Liver (tissue), 9 donors: ENCODE results near the gene HDAC9. TPM values are rescaled to one million over a fixed set of nuclear protein-coding genes. Genes with fewer than 3 reads are reported as not detected.

Experiments
- DNase-seq: peaks from one replicate; pipeline ENCODE4 v3.0.0-alpha.2; 2017; ENCODE audit warnings: low spot score
- H3K27ac ChIP-seq, 2 donors: one replicate each; pipeline ENCODE4 v1.7.0; 2013; ENCODE audit warnings: inconsistent platforms in 2 of 2, low read length in 2 of 2, control low read depth in 1 of 2, low read depth in 1 of 2, mild to moderate bottlenecking in 1 of 2
- H3K27me3 ChIP-seq, 4 donors: one replicate each; pipeline versions ENCODE4 v1.6.1 to v1.7.0; 2013; ENCODE audit warnings: low read length in 3 of 4, inconsistent platforms in 1 of 4, mild to moderate bottlenecking in 1 of 4, moderate library complexity in 1 of 4; ENCODE audit not compliant: control insufficient read depth in 4 of 4, insufficient read depth in 4 of 4
- H3K36me3 ChIP-seq, 4 donors: one replicate each; pipeline versions ENCODE4 v1.6.1 to v1.7.0; 2013; ENCODE audit warnings: low read length in 3 of 4, mild to moderate bottlenecking in 3 of 4, low read depth in 1 of 4, moderate library complexity in 1 of 4; ENCODE audit not compliant: control insufficient read depth in 4 of 4, insufficient read depth in 3 of 4
- H3K4me1 ChIP-seq, 4 donors: one replicate each; pipeline versions ENCODE4 v1.6.1 to v1.7.0; 2013; ENCODE audit warnings: low read length in 3 of 4, mild to moderate bottlenecking in 3 of 4, moderate library complexity in 1 of 4; ENCODE audit not compliant: control insufficient read depth in 4 of 4, insufficient read depth in 4 of 4
- H3K4me3 ChIP-seq, 3 donors: one replicate each; pipeline versions ENCODE4 v1.6.1 to v1.7.0; 2013; ENCODE audit warnings: low read length in 3 of 3, control low read depth in 1 of 3, low read depth in 1 of 3, mild to moderate bottlenecking in 1 of 3
- H3K9ac ChIP-seq, 2 donors: one replicate each; pipeline ENCODE4 v1.7.0; 2013; ENCODE audit warnings: low read length in 2 of 2, mild to moderate bottlenecking in 2 of 2, moderate library complexity in 2 of 2, control low read depth in 1 of 2, low read depth in 1 of 2
- H3K9me3 ChIP-seq, 4 donors: one replicate each; pipeline versions ENCODE4 v1.6.1 to v1.7.0; 2013; ENCODE audit warnings: low read length in 3 of 4; ENCODE audit not compliant: control insufficient read depth in 4 of 4
- EGR1 ChIP-seq, 2 donors: IDR thresholded peaks; 2 replicates each; pipeline ENCODE4 v1.6.1; 2016 to 2018; ENCODE audit warnings: antibody characterized with exemption in 2 of 2, low read depth in 2 of 2
- GABPA ChIP-seq, 2 donors: IDR thresholded peaks in 1 of 2; conservative IDR thresholded peaks in 1 of 2; 2 replicates each; pipeline ENCODE4 v1.6.1; 2016; ENCODE audit warnings: antibody characterized with exemption in 2 of 2, mild to moderate bottlenecking in 1 of 2, moderate library complexity in 1 of 2
- HNF4G ChIP-seq: IDR thresholded peaks from 2 replicates; pipeline ENCODE4 v1.6.1; 2016; ENCODE audit warnings: antibody characterized with exemption
- JUND ChIP-seq, 2 donors: IDR thresholded peaks; 2 replicates each; pipeline ENCODE4 v1.6.1; 2016; ENCODE audit warnings: antibody characterized with exemption in 2 of 2
- RAD21 ChIP-seq, 2 donors: IDR thresholded peaks; 2 replicates each; pipeline ENCODE4 v1.6.1; 2016; ENCODE audit warnings: antibody characterized with exemption in 2 of 2, mild to moderate bottlenecking in 2 of 2
- RXRA ChIP-seq, 2 donors: IDR thresholded peaks; 2 replicates each; pipeline ENCODE4 v1.6.1; 2017 to 2018; ENCODE audit warnings: antibody characterized with exemption in 2 of 2, mild to moderate bottlenecking in 1 of 2
- SP1 ChIP-seq: IDR thresholded peaks from 2 replicates; pipeline ENCODE4 v1.6.1; 2018; ENCODE audit warnings: antibody characterized with exemption, mild to moderate bottlenecking
- TAF1 ChIP-seq: conservative IDR thresholded peaks from 2 replicates; pipeline ENCODE4 v1.6.1; 2016; ENCODE audit warnings: antibody characterized with exemption, mild to moderate bottlenecking
- WGBS: extraction: QIAGEN DNeasy Blood & Tissue Kit; methylation state at CpG from one replicate; pipeline ENCODE4 v1.1.7; 2013; 5-methylcytosine and 5-hydroxymethylcytosine counted together
- polyA plus RNA-seq, 2 donors: library from polyadenylated mRNA; stranded (reverse) in 1 of 2; unstranded in 1 of 2; fragments of 200-250 nt in 1 of 2; fragments of >200 nt in 1 of 2; fragmentation: Nextera tagmentation in 1 of 2; extraction: Ambion mirVana in 1 of 2; gene quantifications; one replicate each; pipeline versions ENCODE4 v1.2.1 to v1.2.3, GENCODE V29; 2013 to 2015
- total RNA-seq, 2 donors: library from RNA; depleted of rRNA; stranded (reverse); fragments of >200 nt; gene quantifications; one replicate each; pipeline ENCODE4 v1.2.3, GENCODE V29; 2014
- TF ChIP-seq, protein P1 (sequence below): fragments of 150-350 bp; IDR thresholded peaks from 2 replicates; pipeline ENCODE4 v1.5.1; 2017; ENCODE audit warnings: improper control_type of control experiment, low read depth, low read length; ENCODE audit not compliant: missing input control
- TF ChIP-seq, protein P2 (sequence below): IDR thresholded peaks from 2 replicates; pipeline ENCODE4 v1.6.1; 2016; ENCODE audit warnings: antibody characterized with exemption
- donor health status: healthy.
- donor health status: healthy.
- donor health status: healthy.
- donor health status: healthy.
- donor health status: healthy.

Gene HDAC9
- total and polyA plus RNA-seq, 4 donors = 1.0 to 10.1 (median 2.3) TPM

DNA sequence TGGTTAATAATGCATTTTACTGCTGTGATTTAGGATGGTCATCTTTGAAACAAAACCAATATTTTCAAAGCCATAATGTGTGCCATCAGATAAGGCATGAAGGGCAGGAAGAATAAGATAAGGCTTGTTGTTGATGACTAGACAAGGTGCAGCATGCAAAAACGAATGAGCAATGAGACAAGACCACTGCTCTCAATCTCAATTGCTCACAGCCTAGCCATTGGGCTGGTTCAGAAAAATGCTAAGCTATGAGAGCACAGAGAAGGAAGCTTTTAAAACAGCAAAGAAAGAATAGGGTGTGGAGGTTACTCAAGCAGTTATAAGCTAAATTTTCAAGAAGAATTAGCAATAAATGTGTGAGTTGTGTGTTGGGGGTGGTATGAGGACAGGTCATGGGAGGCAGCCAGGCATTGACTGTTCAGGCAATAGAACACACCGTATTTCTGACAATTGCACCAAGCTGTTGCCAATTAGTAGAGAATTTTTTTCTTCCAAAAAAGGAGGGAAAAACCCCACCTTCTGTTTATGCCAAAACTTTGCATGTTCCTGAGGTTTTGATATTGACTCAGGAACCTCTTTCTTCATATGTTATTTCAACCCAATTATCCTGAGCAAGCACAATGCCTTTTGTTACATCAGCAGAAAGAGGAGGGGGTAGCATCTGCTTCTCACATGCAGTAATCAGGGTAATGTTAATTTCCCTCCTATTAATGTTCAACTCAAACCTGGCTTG, 276.5 kb downstream of the HDAC9 start (continued):
- TF ChIP-seq, protein P1, sequence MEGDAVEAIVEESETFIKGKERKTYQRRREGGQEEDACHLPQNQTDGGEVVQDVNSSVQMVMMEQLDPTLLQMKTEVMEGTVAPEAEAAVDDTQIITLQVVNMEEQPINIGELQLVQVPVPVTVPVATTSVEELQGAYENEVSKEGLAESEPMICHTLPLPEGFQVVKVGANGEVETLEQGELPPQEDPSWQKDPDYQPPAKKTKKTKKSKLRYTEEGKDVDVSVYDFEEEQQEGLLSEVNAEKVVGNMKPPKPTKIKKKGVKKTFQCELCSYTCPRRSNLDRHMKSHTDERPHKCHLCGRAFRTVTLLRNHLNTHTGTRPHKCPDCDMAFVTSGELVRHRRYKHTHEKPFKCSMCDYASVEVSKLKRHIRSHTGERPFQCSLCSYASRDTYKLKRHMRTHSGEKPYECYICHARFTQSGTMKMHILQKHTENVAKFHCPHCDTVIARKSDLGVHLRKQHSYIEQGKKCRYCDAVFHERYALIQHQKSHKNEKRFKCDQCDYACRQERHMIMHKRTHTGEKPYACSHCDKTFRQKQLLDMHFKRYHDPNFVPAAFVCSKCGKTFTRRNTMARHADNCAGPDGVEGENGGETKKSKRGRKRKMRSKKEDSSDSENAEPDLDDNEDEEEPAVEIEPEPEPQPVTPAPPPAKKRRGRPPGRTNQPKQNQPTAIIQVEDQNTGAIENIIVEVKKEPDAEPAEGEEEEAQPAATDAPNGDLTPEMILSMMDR = no peak

DNA sequence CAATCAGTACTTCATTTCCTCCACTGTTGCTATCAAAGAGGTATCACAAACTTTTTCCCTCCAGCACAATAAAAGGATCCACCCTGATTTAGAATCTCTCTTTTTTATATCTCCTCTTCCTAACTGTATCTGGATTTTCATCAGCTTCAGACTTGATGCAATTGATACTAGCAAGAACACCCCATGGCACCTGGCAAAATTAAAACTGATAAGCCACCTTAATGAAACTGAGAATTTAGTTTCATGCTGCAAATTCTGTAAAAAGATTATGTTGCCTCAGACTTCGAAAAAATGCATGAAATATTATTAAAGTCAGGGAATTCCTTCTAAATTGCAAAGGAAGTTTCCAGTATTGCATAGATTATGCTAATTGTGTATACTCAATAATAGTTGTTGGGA, 277.0 kb downstream of the HDAC9 start:
- Histone ChIP-seq H3K9me3 (no peaks in the 10 kb centered on the region), H3K27ac (no peak overlapping the region), H3K4me3 (no peak overlapping the region), H3K36me3 (no peaks in the 10 kb centered on the region), H3K9ac (no peak overlapping the region), H3K27me3 (no peaks in the 10 kb centered on the region), H3K4me1 (no peaks in the 10 kb centered on the region)
- WGBS = 54% methylated on average over 1 of the region's 1 CpG
- no peak for TF ChIP-seq SP1
- TF ChIP-seq, protein P2, sequence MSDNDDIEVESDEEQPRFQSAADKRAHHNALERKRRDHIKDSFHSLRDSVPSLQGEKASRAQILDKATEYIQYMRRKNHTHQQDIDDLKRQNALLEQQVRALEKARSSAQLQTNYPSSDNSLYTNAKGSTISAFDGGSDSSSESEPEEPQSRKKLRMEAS = no peak
- no peak for TF ChIP-seq TAF1
- no peak for TF ChIP-seq GABPA (IDR thresholded peaks at IDR 0.05 in 1 of 2, conservative IDR thresholded peaks at IDR 0.05 in 1 of 2)
- DNase-seq = no peak

DNA sequence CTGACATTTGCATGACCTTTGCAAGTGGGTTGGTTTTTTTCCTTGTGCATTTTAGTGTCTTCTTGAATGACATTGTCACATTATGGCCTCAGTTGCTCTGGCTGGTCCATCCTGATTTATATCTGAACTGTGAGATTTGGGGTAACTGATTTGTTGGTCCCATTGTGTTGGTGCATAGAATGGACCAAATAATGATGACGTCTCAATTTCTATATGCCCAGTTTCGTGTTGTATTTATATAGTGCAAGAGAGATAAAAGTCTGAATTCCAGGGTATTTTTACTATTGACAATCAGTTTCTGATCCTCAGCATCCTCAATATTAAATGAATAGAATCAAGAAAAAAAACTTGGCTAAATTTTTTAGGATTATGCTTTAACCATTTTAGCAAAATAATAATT, 281.8 kb downstream of the HDAC9 start:
- no peak for TF ChIP-seq JUND (IDR thresholded peaks at IDR 0.05)
- TF ChIP-seq, protein P1 = no peak
- no peak for TF ChIP-seq EGR1 (IDR thresholded peaks at IDR 0.05; ENCODE audit: low read depth in 2 of 2)
- TF ChIP-seq RXRA (IDR thresholded peaks at IDR 0.05) = no peak
- no peak for TF ChIP-seq GABPA (IDR thresholded peaks at IDR 0.05 in 1 of 2, conservative IDR thresholded peaks at IDR 0.05 in 1 of 2)
- WGBS = 61% methylated on average over 2 of the region's 2 CpGs
- Histone ChIP-seq H3K4me3 (no peak overlapping the region), H3K9ac (no peak overlapping the region), H3K36me3 (no peaks in the 10 kb centered on the region), H3K27ac (no peak overlapping the region), H3K9me3 (no peaks in the 10 kb centered on the region), H3K27me3 (no peaks in the 10 kb centered on the region), H3K4me1 (no peaks in the 10 kb centered on the region)
- no peak for DNase-seq

DNA sequence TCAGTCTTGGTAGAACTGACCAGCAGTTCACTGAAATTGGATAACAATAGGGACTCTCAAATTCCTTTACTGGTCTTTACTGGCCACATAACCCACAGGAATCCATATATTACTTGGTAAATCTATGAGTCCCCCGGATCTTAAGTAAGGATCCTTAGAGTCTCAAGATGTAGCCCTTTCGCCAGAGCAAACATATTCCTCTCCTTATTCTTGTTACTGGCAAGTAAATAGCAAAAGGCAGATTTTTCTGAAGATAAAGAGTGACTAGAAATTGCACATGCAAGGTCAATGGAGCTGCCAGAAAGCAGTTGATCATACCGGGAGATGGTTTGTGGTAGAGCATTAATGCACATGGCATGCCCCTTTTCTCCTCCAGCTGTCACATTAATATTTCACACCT, 283.0 kb downstream of the HDAC9 start:
- Histone ChIP-seq H3K27ac (no peak overlapping the region), H3K9ac (no peak overlapping the region), H3K27me3 (no peaks in the 10 kb centered on the region), H3K9me3 (no peaks in the 10 kb centered on the region), H3K4me1 (no peaks in the 10 kb centered on the region), H3K36me3 (no peaks in the 10 kb centered on the region), H3K4me3 (no peak overlapping the region)
- TF ChIP-seq RXRA (IDR thresholded peaks at IDR 0.05) (no peak), RAD21 (IDR thresholded peaks at IDR 0.05) (no peak), EGR1 (IDR thresholded peaks at IDR 0.05; ENCODE audit: low read depth in 2 of 2) (no peak), SP1 (no peak), HNF4G (no peak)
- TF ChIP-seq, protein P2 = no peak
- DNase-seq = no peak
- WGBS = 65% methylated on average over 3 of the region's 3 CpGs
